ENCODE results near the gene PLG. TPM values are rescaled to one million over a fixed set of nuclear protein-coding genes. Genes with fewer than 3 reads are reported as not detected.
"Not testable (repeated sequence)": the region's sequence is repeated elsewhere in the genome, so short reads cannot be mapped to it uniquely, and the experiment has no call there.

PLG gene
- total RNA-seq, 2 donors from 2014 or later: not detected

- no peak for DNase-seq (ENCODE audit: low spot score)
- no peak overlapping the region for H3K27ac ChIP-seq
- H3K4me3 ChIP-seq: no peak overlapping the region
- H3K36me3 ChIP-seq: no peaks in the 10 kb centered on the region
- TF ChIP-seq CTCF (IDR thresholded peaks at IDR 0.05): no peak
- ATAC-seq (ENCODE audit: insufficient number of reproducible peaks, low FRiP score, low read depth): no peak
- H3K4me1 ChIP-seq (ENCODE audit: control insufficient read depth in 1 of 2, low read depth in 2 of 2): no peaks in the 10 kb centered on the region
- peaks cover 4% of the 10 kb centered on the region for H3K9me3 ChIP-seq
- no peaks in the 10 kb centered on the region for H3K27me3 ChIP-seq (replicated peaks; ENCODE audit: insufficient read depth)
These were observed 93.7 kb downstream of the PLG start for GRCh38 chr6:160795721-160796120.

- no peak for TF ChIP-seq CTCF (IDR thresholded peaks at IDR 0.05)
- DNase-seq (ENCODE audit: low spot score) (no peak), ATAC-seq (ENCODE audit: insufficient number of reproducible peaks, low FRiP score, low read depth) (no peak)
- Histone ChIP-seq H3K36me3 (no peaks in the 10 kb centered on the region), H3K9me3 (peaks cover 4% of the 10 kb centered on the region), H3K4me3 (no peak overlapping the region), H3K27me3 (replicated peaks; ENCODE audit: insufficient read depth) (no peaks in the 10 kb centered on the region), H3K27ac (no peak overlapping the region), H3K4me1 (ENCODE audit: control insufficient read depth in 1 of 2, low read depth in 2 of 2) (no peaks in the 10 kb centered on the region)
These were observed 96.6 kb downstream of the PLG start for GRCh38 chr6:160798625-160799024.

- no peak for TF ChIP-seq CTCF (IDR thresholded peaks at IDR 0.05)
- H3K9me3 ChIP-seq: peaks cover 4% of the 10 kb centered on the region
These were observed 97.9 kb downstream of the PLG start for GRCh38 chr6:160799801-160800506.

GRCh38 chr6:160801418-160801817 lies 99.4 kb downstream of the PLG start:
- DNase-seq (ENCODE audit: low spot score) (no peak), ATAC-seq (ENCODE audit: insufficient number of reproducible peaks, low FRiP score, low read depth) (no peak)
- Histone ChIP-seq H3K27ac (no peak overlapping the region), H3K4me1 (ENCODE audit: control insufficient read depth in 1 of 2, low read depth in 2 of 2) (no peaks in the 10 kb centered on the region), H3K9me3 (peaks cover 4% of the 10 kb centered on the region), H3K36me3 (no peaks in the 10 kb centered on the region), H3K4me3 (no peak overlapping the region), H3K27me3 (replicated peaks; ENCODE audit: insufficient read depth) (no peaks in the 10 kb centered on the region)
- no peak for TF ChIP-seq CTCF (IDR thresholded peaks at IDR 0.05)

More at GRCh38 chr6:160799801-160800506, 97.9 kb downstream of the PLG start:
- no peak overlapping the region for H3K27ac ChIP-seq
- H3K4me1 ChIP-seq (ENCODE audit: control insufficient read depth in 1 of 2, low read depth in 2 of 2): no peaks in the 10 kb centered on the region
- H3K36me3 ChIP-seq: no peaks in the 10 kb centered on the region
- ATAC-seq (ENCODE audit: insufficient number of reproducible peaks, low FRiP score, low read depth): no peak
- no peak for DNase-seq (ENCODE audit: low spot score)
- no peaks in the 10 kb centered on the region for H3K27me3 ChIP-seq (replicated peaks; ENCODE audit: insufficient read depth)
- H3K4me3 ChIP-seq: no peak overlapping the region

GRCh38 chr6:160802049-160802448 lies 100.0 kb downstream of the PLG start:
- H3K36me3 ChIP-seq; H3K4me3 ChIP-seq; H3K27me3 ChIP-seq (replicated peaks; ENCODE audit: insufficient read depth); ATAC-seq (ENCODE audit: insufficient number of reproducible peaks, low FRiP score, low read depth); DNase-seq (ENCODE audit: low spot score); H3K27ac ChIP-seq; H3K9me3 ChIP-seq; H3K4me1 ChIP-seq (ENCODE audit: control insufficient read depth in 1 of 2, low read depth in 2 of 2): not testable (repeated sequence)

Other genes starting within 250 kb of the PLG start
- gene LPA, start 38.0 kb upstream of the PLG start, total RNA-seq: not detected